Panc1 (cell line): ENCODE results near the gene USP32. TPM values are rescaled to one million over a fixed set of nuclear protein-coding genes. Genes with fewer than 3 reads are reported as not detected.
A peak's percentile ranks its signal among the peaks of the same experiment; 100 is the strongest.

ENCODE experiments used
- ATAC-seq: fragments of 200-7000 bp; cut with Tn5 transposase; 2 replicates; pipeline ENCODE4 v1.9.1; 2020; ENCODE audit warnings: mild to moderate bottlenecking, moderate library complexity
- BruUV-seq: library from RNA; stranded (reverse); fragments of 400-500 nt; replicated peaks from 2 replicates; lab custom pipeline; 2021; lab: Mats Ljungman, UMichigan
- CTCF ChIA-PET: fragments of 300-600 bp; sonication (Branson Sonifier 250); formaldehyde crosslinking; loops from one replicate; lab custom pipeline; 2022; ENCODE audit warnings: antibody characterized with exemption; lab: Charles Lee
- POLR2A ChIA-PET: fragments of 300-600 bp; sonication (Branson Sonifier 250); formaldehyde crosslinking; loops from one replicate; lab custom pipeline; 2022; ENCODE audit warnings: antibody characterized with exemption; lab: Charles Lee
- DNase-seq: peaks from one replicate; pipeline ENCODE4 v3.0.0-alpha.2; 2010; ENCODE audit warnings: low read depth, low spot score
- H3K27ac ChIP-seq: 2 replicates; pipeline ENCODE4 v1.5.1; 2011; ENCODE audit warnings: mild to moderate bottlenecking, low read length, inconsistent platforms
- H3K27me3 ChIP-seq: fragments of 200-500 bp; sonication (Bioruptor generic); 2 replicates; pipeline ENCODE4 v1.6.0; 2014; ENCODE audit warnings: low read length, inconsistent platforms; ENCODE audit not compliant: control insufficient read depth, insufficient read depth
- H3K36me3 ChIP-seq: fragments of 200-500 bp; sonication (Bioruptor generic); 2 replicates; pipeline ENCODE4 v1.5.1; 2014; ENCODE audit warnings: inconsistent platforms, mild to moderate bottlenecking, low read length, moderate library complexity; ENCODE audit not compliant: control insufficient read depth, insufficient read depth
- H3K4me1 ChIP-seq: 2 replicates; pipeline ENCODE4 v1.5.1; 2011; ENCODE audit warnings: inconsistent platforms, mild to moderate bottlenecking, low read length, moderate library complexity; ENCODE audit not compliant: control insufficient read depth, insufficient read depth
- H3K4me3 ChIP-seq, 2 experiments: 2 replicates each; pipeline ENCODE4 v1.5.1; 2011 to 2012; ENCODE audit warnings: low read depth in 2 of 2, low read length in 2 of 2, mild to moderate bottlenecking in 2 of 2, inconsistent platforms in 1 of 2, moderate library complexity in 1 of 2
- H3K9me3 ChIP-seq: fragments of 200-500 bp; sonication (Bioruptor generic); 2 replicates; pipeline ENCODE4 v1.5.1; 2014; ENCODE audit warnings: low read depth, mild to moderate bottlenecking, inconsistent platforms, low read length, moderate library complexity; ENCODE audit not compliant: control insufficient read depth, insufficient read depth
- CTCF ChIP-seq: fragments of 450-650 bp; IDR thresholded peaks from 2 replicates; pipeline ENCODE4 v1.5.1; 2017; ENCODE audit warnings: mild to moderate bottlenecking
- POLR2AphosphoS5 ChIP-seq: IDR thresholded peaks from 2 replicates; pipeline ENCODE4 v1.6.1; 2012; ENCODE audit warnings: mild to moderate bottlenecking, low read depth, low read length, moderate library complexity
- REST ChIP-seq, 2 experiments: IDR thresholded peaks; 2 replicates each; pipeline ENCODE4 v1.6.1; 2011 to 2012; ENCODE audit warnings: low read depth in 2 of 2, control low read depth in 1 of 2, low read length in 1 of 2, mild to moderate bottlenecking in 1 of 2, moderate library complexity in 1 of 2; ENCODE audit not compliant: insufficient read depth in 1 of 2
- SIN3A ChIP-seq: IDR thresholded peaks from 2 replicates; pipeline ENCODE4 v1.6.1; 2012; ENCODE audit warnings: low read depth, mild to moderate bottlenecking, low read length, moderate library complexity, borderline replicate concordance; ENCODE audit not compliant: insufficient read depth
- TCF7L2 ChIP-seq: IDR thresholded peaks from 2 replicates; pipeline ENCODE4 v1.6.1; 2011; ENCODE audit warnings: mild to moderate bottlenecking, low read depth, low read length, inconsistent platforms
- in situ Hi-C: cut with HindIII; loops from 2 replicates; pipeline ENCODE4 v1.10.0; 2016; ENCODE audit warnings: low sequenced_read_pairs, low pct_unique_long_range_greater_than_20kb
- intact Hi-C: fragments of 100-400 bp; cut with micrococcal nuclease; formaldehyde crosslinking; loops from one replicate; pipeline ENCODE4 v1.10.0; 2022; ENCODE audit not compliant: unreplicated experiment
- total RNA-seq: library from RNA; stranded (reverse); gene quantifications from one replicate; pipeline ENCODE4 v1.2.1, GENCODE V29; 2021; ENCODE audit not compliant: unreplicated experiment

The USP32 gene
- total RNA-seq, 1 experiment from 2014 or later = 45.5 TPM

- TF ChIP-seq TCF7L2 (no peak), REST (IDR thresholded peaks at IDR 0.05; ENCODE audit: insufficient read depth in 1 of 2, low read depth in 2 of 2, low read length in 1 of 2) (no peak), SIN3A (no peak), CTCF (no peak), POLR2AphosphoS5 (no peak; the same call in 1 of the 2 replicates)
- Histone ChIP-seq H3K4me1 (peaks cover 16% of the 10 kb centered on the region), H3K27ac (peak overlapping the region; percentile 99), H3K27me3 (no peaks in the 10 kb centered on the region), H3K9me3 (no peaks in the 10 kb centered on the region), H3K4me3 (peak overlapping the region; percentile 86 to 92), H3K36me3 (peaks cover 11% of the 10 kb centered on the region; the same call in 1 of the 2 replicates)
- intact Hi-C loops = no loop called here
- TSS peak; percentile 99 for BruUV-seq
- CTCF ChIA-PET = no interaction called here
- in situ Hi-C loops = no loop called here
- POLR2A ChIA-PET = no interaction called here
- ATAC-seq = no peak
- DNase-seq = no peak
Measured at GRCh38 chr17:60392845-60393702, 1.1 kb upstream of the USP32 start.

- intact Hi-C loops = no loop called here
- peaks cover 16% of the 10 kb centered on the region for H3K4me1 ChIP-seq
- CTCF ChIA-PET = interaction anchor here (0.7 kb wide), 1 partner anchor 12 kb away, joined by 3 read pairs; no protein-coding TSS in a partner anchor
- H3K36me3 ChIP-seq = peaks cover 11% of the 10 kb centered on the region
- ATAC-seq = peak; percentile 70
- no TSS peak for BruUV-seq
- in situ Hi-C loops = no loop called here
- H3K4me3 ChIP-seq = peak overlapping the region; percentile 86 to 92
- peak overlapping the region; percentile 92 for H3K27ac ChIP-seq
- H3K9me3 ChIP-seq = no peaks in the 10 kb centered on the region
- POLR2A ChIA-PET = interaction anchor here (0.5 to 0.7 kb wide), 2 partner anchors 71 to 78 kb away, joined by 3 to 12 read pairs; no protein-coding TSS in a partner anchor
- no peak for TF ChIP-seq CTCF
- TF ChIP-seq REST (IDR thresholded peaks at IDR 0.05; ENCODE audit: insufficient read depth in 1 of 2, low read depth in 2 of 2, low read length in 1 of 2) = no peak
- no peak for TF ChIP-seq SIN3A
- TF ChIP-seq POLR2AphosphoS5 = no peak
- TF ChIP-seq TCF7L2 = no peak
- no peaks in the 10 kb centered on the region for H3K27me3 ChIP-seq
- DNase-seq = no peak
Measured at GRCh38 chr17:60391471-60392041, 377 bp downstream of the USP32 start.
